EL (cell line): ENCODE data around the gene SAMD13.

Experiments used
- DNase-seq: peaks from one replicate; pipeline ENCODE4 v3.0.0-alpha.2; 2016

The SAMD13 gene

GRCh38 chr1:84301004-84301784 lies at the start of gene SAMD13:
SAMD13 (plus strand) TSS chr1:84301708; CDS start chr1:84303235, 1,527 bp downstream.
- peak; percentile 65 for DNase-seq

- DNase-seq: peak; percentile 65
Observed at GRCh38 chr1:84253036-84253435, 48.5 kb upstream of the SAMD13 start.

- peak; percentile 88 for DNase-seq
Observed at GRCh38 chr1:84253891-84254290, 47.6 kb upstream of the SAMD13 start.

GRCh38 chr1:84254703-84255238 lies 46.7 kb upstream of the SAMD13 start:
- no peak for DNase-seq

GRCh38 chr1:84255582-84255981 lies 45.9 kb upstream of the SAMD13 start:
- no peak for DNase-seq

- DNase-seq: no peak
Observed at GRCh38 chr1:84257617-84258016, 43.9 kb upstream of the SAMD13 start.

GRCh38 chr1:84259376-84259775 lies 42.1 kb upstream of the SAMD13 start:
- DNase-seq: no peak

GRCh38 chr1:84259989-84260388 lies 41.5 kb upstream of the SAMD13 start:
- DNase-seq: no peak

GRCh38 chr1:84260852-84261518 lies 40.5 kb upstream of the SAMD13 start:
- DNase-seq: no peak

GRCh38 chr1:84264961-84265360 lies 36.5 kb upstream of the SAMD13 start:
- DNase-seq: no peak

GRCh38 chr1:84265867-84266266 lies 35.6 kb upstream of the SAMD13 start:
- DNase-seq: no peak

GRCh38 chr1:84266748-84267147 lies 34.8 kb upstream of the SAMD13 start:
- no peak for DNase-seq

- DNase-seq: no peak
Observed at GRCh38 chr1:84267476-84267875, 34.0 kb upstream of the SAMD13 start.

GRCh38 chr1:84268346-84268745 lies 33.2 kb upstream of the SAMD13 start:
- no peak for DNase-seq

GRCh38 chr1:84269306-84269705 lies 32.2 kb upstream of the SAMD13 start:
- no peak for DNase-seq

GRCh38 chr1:84271441-84272151 lies 29.9 kb upstream of the SAMD13 start:
- peak; percentile 44 for DNase-seq

GRCh38 chr1:84272401-84272800 lies 29.1 kb upstream of the SAMD13 start:
- DNase-seq: no peak

- DNase-seq: no peak
Observed at GRCh38 chr1:84277343-84278059, 24.0 kb upstream of the SAMD13 start.

- DNase-seq: no peak
Observed at GRCh38 chr1:84278905-84279304, 22.6 kb upstream of the SAMD13 start.

- no peak for DNase-seq
Observed at GRCh38 chr1:84280912-84281311, 20.6 kb upstream of the SAMD13 start.

- no peak for DNase-seq
Observed at GRCh38 chr1:84282780-84283333, 18.7 kb upstream of the SAMD13 start.

GRCh38 chr1:84283381-84283780 lies 18.1 kb upstream of the SAMD13 start:
- no peak for DNase-seq

GRCh38 chr1:84286071-84286470 lies 15.4 kb upstream of the SAMD13 start:
- DNase-seq: no peak
